HEK293 (cell line): ENCODE measurements around the gene SLC25A22.

Experiments used
- CTCF ChIA-PET: fragments of 350-600 bp; formaldehyde crosslinking; extraction: SDS; loops from one replicate; lab custom pipeline; 2021; ENCODE audit warnings: antibody characterized with exemption; lab: Yijun Ruan, JAX
- POLR2A ChIA-PET: fragments of 300-600 bp; formaldehyde crosslinking; extraction: SDS; loops from one replicate; lab custom pipeline; 2020; ENCODE audit warnings: antibody characterized with exemption, inconsistent platforms; lab: Yijun Ruan, JAX
- H3K27ac ChIP-seq: fragments of 200-500 bp; sonication (Bioruptor generic); 2 replicates; pipeline ENCODE4 v1.5.1; 2014; ENCODE audit warnings: low read depth, low read length, control low read depth, inconsistent platforms; ENCODE audit errors: extremely low read depth
- H3K36me3 ChIP-seq, 2 experiments: fragments of 200-500 bp in 1 of 2; sonication (Bioruptor generic) in 1 of 2; 1 replicate in 1 of 2; 2 replicates in 1 of 2; pipeline ENCODE4 v1.5.1; 2014 to 2017; ENCODE audit warnings: inconsistent platforms in 2 of 2, low read length in 2 of 2; ENCODE audit not compliant: control insufficient read depth in 2 of 2, insufficient read depth in 1 of 2
- H3K4me1 ChIP-seq: fragments of 200-500 bp; sonication (Bioruptor generic); 2 replicates; pipeline ENCODE4 v1.5.1; 2014; ENCODE audit warnings: mild to moderate bottlenecking, low read length, inconsistent platforms; ENCODE audit not compliant: control insufficient read depth, insufficient read depth
- H3K4me3 ChIP-seq: 2 replicates; pipeline ENCODE4 v1.5.1; 2011; ENCODE audit warnings: low read depth, mild to moderate bottlenecking, control low read depth, low read length, moderate library complexity
- H3K9me3 ChIP-seq: fragments of 200-500 bp; sonication (Bioruptor generic); 2 replicates; pipeline ENCODE4 v1.5.1; 2014; ENCODE audit warnings: low read depth, low read length, inconsistent platforms; ENCODE audit not compliant: control insufficient read depth, insufficient read depth
- BCL11A ChIP-seq: fragments of 450-650 bp; formaldehyde crosslinking; IDR thresholded peaks from 2 replicates; pipeline ENCODE4 v1.5.1; 2016; ENCODE audit warnings: low read depth, missing biosample characterization, missing genetic modification characterization
- HOXC10 ChIP-seq: sonication (generic); formaldehyde crosslinking; IDR thresholded peaks from 2 replicates; pipeline ENCODE4 v1.8.1; 2023; ENCODE audit warnings: mild to moderate bottlenecking, missing genetic modification reagents
- PRDM4 ChIP-seq: fragments of 450-650 bp; formaldehyde crosslinking; IDR thresholded peaks from 2 replicates; pipeline ENCODE4 v1.5.1; 2017; ENCODE audit warnings: missing biosample characterization, missing genetic modification characterization
- ZBTB48 ChIP-seq: fragments of 450-650 bp; formaldehyde crosslinking; IDR thresholded peaks from 2 replicates; pipeline ENCODE4 v1.5.1; 2016; ENCODE audit warnings: missing biosample characterization, missing genetic modification characterization
- ZFP3 ChIP-seq: fragments of 450-650 bp; formaldehyde crosslinking; IDR thresholded peaks from 2 replicates; pipeline ENCODE4 v1.5.1; 2016; ENCODE audit warnings: low read depth, missing biosample characterization, missing genetic modification characterization
- ZNF248 ChIP-seq: fragments of 450-650 bp; formaldehyde crosslinking; IDR thresholded peaks from 2 replicates; pipeline ENCODE4 v1.5.1; 2017; ENCODE audit warnings: missing biosample characterization, missing genetic modification characterization
- ZNF266 ChIP-seq: fragments of 450-650 bp; formaldehyde crosslinking; IDR thresholded peaks from 2 replicates; pipeline ENCODE4 v1.5.1; 2016; ENCODE audit warnings: missing biosample characterization, missing genetic modification characterization, low read depth
- ZNF37A ChIP-seq: fragments of 450-650 bp; IDR thresholded peaks from 2 replicates; pipeline ENCODE4 v1.5.1; 2018; ENCODE audit warnings: missing biosample characterization, missing genetic modification characterization
- ZNF558 ChIP-seq: fragments of 450-650 bp; formaldehyde crosslinking; IDR thresholded peaks from 2 replicates; pipeline ENCODE4 v1.5.1; 2016; ENCODE audit warnings: missing biosample characterization, missing genetic modification characterization
- ZNF571 ChIP-seq: fragments of 450-650 bp; formaldehyde crosslinking; IDR thresholded peaks from 2 replicates; pipeline ENCODE4 v1.5.0; 2017; ENCODE audit warnings: missing biosample characterization, missing genetic modification characterization
- ZNF623 ChIP-seq: fragments of 450-650 bp; formaldehyde crosslinking; IDR thresholded peaks from 2 replicates; pipeline ENCODE4 v1.5.1; 2016; ENCODE audit warnings: missing biosample characterization, missing genetic modification characterization
- ZNF777 ChIP-seq: fragments of 450-650 bp; formaldehyde crosslinking; IDR thresholded peaks from 2 replicates; pipeline ENCODE4 v1.5.1; 2017; ENCODE audit warnings: missing biosample characterization, missing genetic modification characterization, borderline replicate concordance

The SLC25A22 gene

DNA sequence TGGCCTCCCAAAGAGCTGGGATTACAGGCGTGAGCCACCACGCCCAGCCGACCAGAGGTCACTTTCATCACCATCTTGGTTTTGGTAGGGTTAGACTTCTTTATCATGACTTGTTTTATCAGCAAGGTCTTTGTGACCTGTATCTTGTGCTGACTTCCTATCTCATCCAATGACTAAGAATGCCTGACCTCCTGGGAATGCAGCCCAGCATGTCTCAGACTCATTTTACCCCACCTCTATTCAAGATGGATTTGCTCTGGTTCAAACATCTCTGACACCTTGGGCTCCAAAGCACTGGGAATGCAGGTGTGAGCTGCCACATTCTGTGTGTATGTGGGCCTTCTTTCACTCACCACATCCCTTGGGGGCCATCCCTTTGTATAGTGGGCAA, 55.9 kb downstream of the SLC25A22 start:
- ChIA-PET CTCF (no interaction called here), POLR2A (interaction anchor here (1.2 kb wide), 1 partner anchor 12 kb away, joined by 4 read pairs; no protein-coding TSS in a partner anchor)
- Histone ChIP-seq H3K27ac (no peak overlapping the region), H3K9me3 (no peaks in the 10 kb centered on the region), H3K4me3 (no peak overlapping the region)
- TF ChIP-seq ZNF571 (tag by site-specific recombination) (no peak), ZNF248 (tag by site-specific recombination) (no peak), ZFP3 (no peak), PRDM4 (tag by site-specific recombination) (no peak), BCL11A (no peak), ZNF558 (tag by site-specific recombination) (no peak), ZBTB48 (tag by site-specific recombination) (no peak), ZNF777 (tag by site-specific recombination) (no peak), ZNF266 (tag by site-specific recombination) (no peak), ZNF623 (tag by site-specific recombination) (no peak), ZNF37A (tag by site-specific recombination) (no peak), HOXC10 (CRISPR knock-in tag) (no peak)
- TF ChIP-seq, all 188 proteins: peak for 0
- Histone ChIP-seq H3K36me3 (no peaks in the 10 kb centered on the region), H3K4me1 (no peaks in the 10 kb centered on the region)
